Mesenchymal stem cell (in vitro differentiated cells and primary cell): ENCODE results near the gene PRICKLE2.

Source experiments
- DNase-seq: peaks from one replicate; pipeline ENCODE4 v3.0.0-alpha.2; 2013
- H2AFZ ChIP-seq: one replicate; pipeline ENCODE4 v1.6.1; 2013; ENCODE audit warnings: low read depth, mild to moderate bottlenecking, control low read depth, inconsistent platforms, low read length, moderate library complexity
- H2AK5ac ChIP-seq: 2 replicates; pipeline ENCODE4 v1.6.1; 2013; ENCODE audit warnings: low read length, moderate library complexity, mild to moderate bottlenecking, inconsistent platforms; ENCODE audit not compliant: severe bottlenecking
- H2BK120ac ChIP-seq: one replicate; pipeline ENCODE4 v1.6.1; 2013; ENCODE audit warnings: low read depth, mild to moderate bottlenecking, inconsistent platforms, low read length, moderate library complexity
- H2BK12ac ChIP-seq, 2 experiments: one replicate each; pipeline ENCODE4 v1.6.1; 2013; ENCODE audit warnings: inconsistent platforms in 2 of 2, low read length in 2 of 2, mild to moderate bottlenecking in 2 of 2, moderate library complexity in 2 of 2, control low read depth in 1 of 2
- H2BK15ac ChIP-seq: one replicate; pipeline ENCODE4 v1.6.1; 2013; ENCODE audit warnings: mild to moderate bottlenecking, low read depth, inconsistent platforms; ENCODE audit not compliant: poor library complexity, severe bottlenecking
- H2BK5ac ChIP-seq: 2 replicates; pipeline ENCODE4 v1.6.1; 2013; ENCODE audit warnings: low read depth, mild to moderate bottlenecking, low read length, control low read depth, inconsistent platforms; ENCODE audit not compliant: poor library complexity, severe bottlenecking
- H3K14ac ChIP-seq, 2 experiments: one replicate each; pipeline ENCODE4 v1.6.1; 2013; ENCODE audit warnings: inconsistent platforms in 2 of 2, low read length in 2 of 2, control low read depth in 1 of 2, mild to moderate bottlenecking in 1 of 2, moderate library complexity in 1 of 2
- H3K18ac ChIP-seq, 2 experiments: one replicate each; pipeline ENCODE4 v1.6.1; 2013; ENCODE audit warnings: inconsistent platforms in 2 of 2, low read length in 2 of 2, control low read depth in 1 of 2, low read depth in 1 of 2, mild to moderate bottlenecking in 1 of 2
- H3K23ac ChIP-seq, 2 experiments: one replicate each; pipeline ENCODE4 v1.6.1; 2013; ENCODE audit warnings: inconsistent platforms in 2 of 2, low read length in 2 of 2, mild to moderate bottlenecking in 2 of 2, moderate library complexity in 2 of 2, control low read depth in 1 of 2
- H3K27ac ChIP-seq: 2 replicates; pipeline ENCODE4 v1.5.1; 2013; ENCODE audit warnings: mild to moderate bottlenecking, moderate library complexity, low read length, control low read depth, inconsistent platforms; ENCODE audit not compliant: poor library complexity, severe bottlenecking
- H3K27me3 ChIP-seq, 2 experiments: 2 replicates each; pipeline versions ENCODE4 v1.6.1 to v1.7.0; 2013; ENCODE audit warnings: low read length in 2 of 2, mild to moderate bottlenecking in 2 of 2, moderate library complexity in 2 of 2, control low read depth in 1 of 2, inconsistent platforms in 1 of 2; ENCODE audit not compliant: control insufficient read depth in 1 of 2, insufficient read depth in 1 of 2
- H3K36me3 ChIP-seq, 2 experiments: 2 replicates each; pipeline versions ENCODE4 v1.6.1 to v1.7.0; 2013; ENCODE audit warnings: low read length in 2 of 2, control low read depth in 1 of 2, inconsistent platforms in 1 of 2, low read depth in 1 of 2, mild to moderate bottlenecking in 1 of 2; ENCODE audit not compliant: insufficient read depth in 2 of 2, control insufficient read depth in 1 of 2
- H3K4ac ChIP-seq, 2 experiments: one replicate each; pipeline ENCODE4 v1.6.1; 2013; ENCODE audit warnings: inconsistent platforms in 2 of 2, low read length in 2 of 2, mild to moderate bottlenecking in 2 of 2, moderate library complexity in 2 of 2, control low read depth in 1 of 2, low read depth in 1 of 2
- H3K4me1 ChIP-seq: 2 replicates; pipeline ENCODE4 v1.6.1; 2013; ENCODE audit warnings: low read depth, low read length, control low read depth; ENCODE audit not compliant: control insufficient read depth, insufficient read depth
- H3K4me2 ChIP-seq: 2 replicates; pipeline ENCODE4 v1.6.1; 2013; ENCODE audit warnings: low read length, mild to moderate bottlenecking, inconsistent platforms; ENCODE audit not compliant: poor library complexity, severe bottlenecking
- H3K4me3 ChIP-seq, 2 experiments: 2 replicates each; pipeline versions ENCODE4 v1.5.1 to v1.7.0; 2013; ENCODE audit warnings: low read length in 2 of 2, mild to moderate bottlenecking in 2 of 2, control low read depth in 1 of 2, low read depth in 1 of 2; ENCODE audit not compliant: insufficient read depth in 1 of 2
- H3K79me1 ChIP-seq: replicated peaks from 2 replicates; pipeline ENCODE4 v1.6.1; 2013; ENCODE audit warnings: mild to moderate bottlenecking, control low read depth, low read length, inconsistent platforms; ENCODE audit not compliant: poor library complexity, severe bottlenecking
- H3K9ac ChIP-seq: 2 replicates; pipeline ENCODE4 v1.7.0; 2013; ENCODE audit warnings: mild to moderate bottlenecking, low read length, moderate library complexity
- H3K9me3 ChIP-seq: 2 replicates; pipeline ENCODE4 v1.7.0; 2013; ENCODE audit warnings: mild to moderate bottlenecking, low read length; ENCODE audit not compliant: control insufficient read depth
- H4K8ac ChIP-seq: one replicate; pipeline ENCODE4 v1.6.1; 2013; ENCODE audit warnings: inconsistent platforms, mild to moderate bottlenecking, low read length, moderate library complexity
- H4K91ac ChIP-seq: one replicate; pipeline ENCODE4 v1.6.1; 2013; ENCODE audit warnings: mild to moderate bottlenecking, low read length, inconsistent platforms
- WGBS: methylation state at CpG from one replicate; pipeline ENCODE4 v1.1.7; 2013; ENCODE audit warnings: mixed read lengths; 5-methylcytosine and 5-hydroxymethylcytosine counted together

The PRICKLE2 gene

GRCh38 chr3:64079369-64080150 lies 145.7 kb downstream of the PRICKLE2 start:
- DNase-seq: no peak
- no peak overlapping the region for H2BK15ac ChIP-seq
- no peak overlapping the region for H4K91ac ChIP-seq
- H3K4me3 ChIP-seq: peak overlapping the region in 1 of 2 experiments; percentile 7
- H3K4ac ChIP-seq: no peak overlapping the region
- no peak overlapping the region for H3K18ac ChIP-seq
- H2AFZ ChIP-seq: no peak overlapping the region
- H3K27me3 ChIP-seq: no peaks in the 10 kb centered on the region
- H2BK5ac ChIP-seq: no peak overlapping the region
- H3K4me2 ChIP-seq: no peak overlapping the region
- H3K4me1 ChIP-seq: peaks cover 8% of the 10 kb centered on the region
- no peaks in the 10 kb centered on the region for H3K36me3 ChIP-seq
- H2AK5ac ChIP-seq: no peak overlapping the region
- H4K8ac ChIP-seq: no peak overlapping the region
- H3K9me3 ChIP-seq: peaks cover 3% of the 10 kb centered on the region
- H3K27ac ChIP-seq: no peak overlapping the region
- no peak overlapping the region for H2BK120ac ChIP-seq
- H3K14ac ChIP-seq: no peak overlapping the region
- no peak overlapping the region for H3K23ac ChIP-seq
- 74% methylated on average over 3 of the region's 5 CpGs for WGBS
- no peak overlapping the region for H2BK12ac ChIP-seq
- H3K9ac ChIP-seq: no peak overlapping the region
- H3K79me1 ChIP-seq: no peaks in the 10 kb centered on the region

- Histone ChIP-seq H4K91ac (no peak overlapping the region), H3K18ac (no peak overlapping the region), H3K9ac (no peak overlapping the region), H2AFZ (no peak overlapping the region), H2BK12ac (peak overlapping the region in 1 of 2 experiments; percentile 1), H3K4me1 (peaks cover 8% of the 10 kb centered on the region), H3K4ac (no peak overlapping the region), H3K79me1 (no peaks in the 10 kb centered on the region), H2BK120ac (no peak overlapping the region), H3K27ac (no peak overlapping the region), H3K4me2 (no peak overlapping the region), H2BK5ac (no peak overlapping the region), H3K23ac (no peak overlapping the region), H3K27me3 (no peaks in the 10 kb centered on the region), H3K4me3 (peak overlapping the region in 1 of 2 experiments; percentile 7), H3K14ac (no peak overlapping the region), H3K36me3 (no peaks in the 10 kb centered on the region), H3K9me3 (no peaks in the 10 kb centered on the region), H2BK15ac (no peak overlapping the region), H4K8ac (no peak overlapping the region), H2AK5ac (no peak overlapping the region)
- DNase-seq: no peak
- 96% methylated on average over 4 of the region's 4 CpGs for WGBS
Measured at GRCh38 chr3:64078966-64079365, 146.3 kb downstream of the PRICKLE2 start.

- Histone ChIP-seq H2BK120ac (no peak overlapping the region), H2AFZ (no peak overlapping the region), H3K36me3 (no peaks in the 10 kb centered on the region), H3K27me3 (no peaks in the 10 kb centered on the region), H3K23ac (no peak overlapping the region), H3K4me3 (no peak overlapping the region), H4K8ac (no peak overlapping the region), H2BK12ac (no peak overlapping the region), H4K91ac (no peak overlapping the region), H2AK5ac (no peak overlapping the region), H3K14ac (no peak overlapping the region), H3K4ac (no peak overlapping the region), H2BK15ac (no peak overlapping the region), H2BK5ac (no peak overlapping the region), H3K9ac (no peak overlapping the region), H3K18ac (no peak overlapping the region), H3K4me2 (no peak overlapping the region), H3K4me1 (no peaks in the 10 kb centered on the region), H3K9me3 (no peaks in the 10 kb centered on the region), H3K27ac (no peak overlapping the region), H3K79me1 (no peaks in the 10 kb centered on the region)
- WGBS: 82% methylated on average over 2 of the region's 6 CpGs
- no peak for DNase-seq
Measured at GRCh38 chr3:64074895-64075679, 150.2 kb downstream of the PRICKLE2 start.

- no peak overlapping the region for H2AK5ac ChIP-seq
- H2BK5ac ChIP-seq: no peak overlapping the region
- H3K18ac ChIP-seq: no peak overlapping the region
- H3K27ac ChIP-seq: no peak overlapping the region
- no peak overlapping the region for H2AFZ ChIP-seq
- H3K36me3 ChIP-seq: no peaks in the 10 kb centered on the region
- 0% methylated on average over 2 of the region's 3 CpGs for WGBS
- H2BK15ac ChIP-seq: no peak overlapping the region
- H2BK12ac ChIP-seq: no peak overlapping the region
- no peak overlapping the region for H4K91ac ChIP-seq
- H3K23ac ChIP-seq: no peak overlapping the region
- H2BK120ac ChIP-seq: no peak overlapping the region
- H3K4ac ChIP-seq: no peak overlapping the region
- H3K27me3 ChIP-seq: no peaks in the 10 kb centered on the region
- no peak overlapping the region for H3K4me2 ChIP-seq
- DNase-seq: peak; percentile 96
- no peaks in the 10 kb centered on the region for H3K79me1 ChIP-seq
- H3K9ac ChIP-seq: no peak overlapping the region
- H3K14ac ChIP-seq: no peak overlapping the region
- no peak overlapping the region for H3K4me3 ChIP-seq
- H3K4me1 ChIP-seq: no peaks in the 10 kb centered on the region
- H3K9me3 ChIP-seq: no peaks in the 10 kb centered on the region
- no peak overlapping the region for H4K8ac ChIP-seq
Measured at GRCh38 chr3:64074060-64074459, 151.2 kb downstream of the PRICKLE2 start.
